ENCODE measurements around the gene ABCC11.

- TF ChIP-seq FOXP2 (optimal IDR thresholded peaks at IDR 0.05; ENCODE audit: control extremely low read depth, extremely low read length, insufficient read depth) (no peak), EZH2 (IDR thresholded peaks at IDR 0.05) (no peak)
These were observed 118.6 kb downstream of the ABCC11 start for GRCh38 chr16:48128769-48129168.
